ENCODE results near the gene DLG5.

The DLG5 gene

GRCh38 chr10:77834943-77835668 is 91.4 kb downstream of the DLG5 start:
- TF ChIP-seq CTCF (IDR thresholded peaks at IDR 0.05), result no peak

- no peak for TF ChIP-seq CTCF (IDR thresholded peaks at IDR 0.05)
These were observed 92.0 kb downstream of the DLG5 start for GRCh38 chr10:77834540-77834939.

GRCh38 chr10:77833792-77834191 is 92.8 kb downstream of the DLG5 start:
- no peak for TF ChIP-seq CTCF (IDR thresholded peaks at IDR 0.05)

GRCh38 chr10:77833225-77833624 is 93.3 kb downstream of the DLG5 start:
- TF ChIP-seq CTCF (IDR thresholded peaks at IDR 0.05), result no peak

GRCh38 chr10:77832238-77832637 is 94.3 kb downstream of the DLG5 start:
- no peak for TF ChIP-seq CTCF (IDR thresholded peaks at IDR 0.05)

GRCh38 chr10:77829356-77829755 is 97.2 kb downstream of the DLG5 start:
- TF ChIP-seq CTCF (IDR thresholded peaks at IDR 0.05), result no peak

GRCh38 chr10:77828377-77828776 is 98.2 kb downstream of the DLG5 start:
- no peak for TF ChIP-seq CTCF (IDR thresholded peaks at IDR 0.05)

GRCh38 chr10:77827366-77827765 is 99.2 kb downstream of the DLG5 start:
- no peak for TF ChIP-seq CTCF (IDR thresholded peaks at IDR 0.05)
